ENCODE data around the gene NAGLU.

NAGLU gene

GRCh38 chr17:42521666-42522262 is 14.3 kb upstream of the NAGLU start:
- Histone ChIP-seq H3K27me3 (ENCODE audit: insufficient read depth, low read depth, severe bottlenecking) (no peaks in the 10 kb centered on the region), H3K9me3 (ENCODE audit: severe bottlenecking) (no peaks in the 10 kb centered on the region), H3K4me3 (ENCODE audit: low read depth, low read length) (no peak overlapping the region), H3K36me3 (peaks cover 47% of the 10 kb centered on the region), H3K27ac (no peak overlapping the region)
- DNase-seq, result no peak
- TF ChIP-seq CTCF (IDR thresholded peaks at IDR 0.05; ENCODE audit: low read depth, low read length), result no peak

- H3K4me3 ChIP-seq (ENCODE audit: low read depth, low read length), result no peak overlapping the region
- no peak overlapping the region for H3K27ac ChIP-seq
- no peaks in the 10 kb centered on the region for H3K9me3 ChIP-seq (ENCODE audit: severe bottlenecking)
- no peak for DNase-seq
- TF ChIP-seq CTCF (IDR thresholded peaks at IDR 0.05; ENCODE audit: low read depth, low read length), result no peak
- no peaks in the 10 kb centered on the region for H3K27me3 ChIP-seq (ENCODE audit: insufficient read depth, low read depth, severe bottlenecking)
- peaks cover 41% of the 10 kb centered on the region for H3K36me3 ChIP-seq
Measured at GRCh38 chr17:42522263-42522790, 13.7 kb upstream of the NAGLU start.

DNA sequence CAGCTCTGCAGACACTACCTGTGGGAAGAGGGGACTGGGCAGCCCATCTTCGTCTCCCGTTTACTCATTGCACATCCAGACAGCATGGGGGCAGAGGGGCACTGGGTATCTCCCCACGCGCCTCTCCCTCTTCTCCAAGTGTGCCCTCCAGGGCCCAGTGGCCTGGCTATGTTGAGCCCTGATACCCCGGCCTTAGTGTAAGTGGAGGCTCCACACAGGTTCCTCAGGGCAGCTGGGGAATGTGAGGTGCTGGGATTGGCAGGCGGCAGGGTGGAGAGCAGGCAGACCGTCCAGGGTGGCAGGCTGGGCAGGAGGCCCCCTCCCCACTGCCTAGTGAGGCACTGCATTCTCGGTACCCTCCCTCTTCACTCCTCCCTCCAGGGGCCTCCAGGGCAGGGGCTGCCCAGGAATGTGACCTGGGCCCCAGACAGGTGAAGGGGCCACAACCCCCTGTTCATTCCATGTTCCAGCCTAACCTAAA is 13.2 kb upstream of the NAGLU start:
- H3K27me3 ChIP-seq (ENCODE audit: insufficient read depth, low read depth, severe bottlenecking), result no peaks in the 10 kb centered on the region
- H3K9me3 ChIP-seq (ENCODE audit: severe bottlenecking), result no peaks in the 10 kb centered on the region
- no peak overlapping the region for H3K27ac ChIP-seq
- no peak for DNase-seq
- TF ChIP-seq CTCF (IDR thresholded peaks at IDR 0.05; ENCODE audit: low read depth, low read length), result no peak
- H3K4me3 ChIP-seq (ENCODE audit: low read depth, low read length), result no peak overlapping the region
- H3K36me3 ChIP-seq, result peaks cover 39% of the 10 kb centered on the region

GRCh38 chr17:42525221-42525620 is 10.8 kb upstream of the NAGLU start:
- no peaks in the 10 kb centered on the region for H3K27me3 ChIP-seq (ENCODE audit: insufficient read depth, low read depth, severe bottlenecking)
- TF ChIP-seq CTCF (IDR thresholded peaks at IDR 0.05; ENCODE audit: low read depth, low read length), result no peak
- DNase-seq, result no peak

DNA sequence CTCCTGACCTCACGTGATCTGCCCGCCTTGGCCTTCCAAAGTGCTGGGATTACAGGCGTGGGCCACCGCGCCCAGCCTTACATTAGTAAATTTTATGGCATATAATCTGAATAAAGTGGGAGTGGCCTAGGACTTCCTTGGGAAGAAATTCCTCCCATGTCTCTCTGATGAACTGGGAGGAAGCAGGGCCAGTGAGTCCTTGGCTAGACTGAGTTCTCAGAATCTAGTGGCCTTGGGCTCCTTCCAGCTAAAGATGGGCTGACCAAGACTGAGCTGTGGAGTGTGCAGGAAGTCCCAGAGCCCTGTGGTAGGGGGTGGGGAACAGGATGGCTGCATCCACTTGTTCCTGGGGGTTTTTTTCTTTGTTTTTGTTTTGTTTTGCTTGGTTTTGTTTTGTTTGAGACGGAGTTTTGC is 10.0 kb upstream of the NAGLU start:
- no peak for DNase-seq
- no peaks in the 10 kb centered on the region for H3K9me3 ChIP-seq (ENCODE audit: severe bottlenecking)
- no peak overlapping the region for H3K27ac ChIP-seq
- TF ChIP-seq CTCF (IDR thresholded peaks at IDR 0.05; ENCODE audit: low read depth, low read length), result no peak
- no peaks in the 10 kb centered on the region for H3K27me3 ChIP-seq (ENCODE audit: insufficient read depth, low read depth, severe bottlenecking)
- H3K4me3 ChIP-seq (ENCODE audit: low read depth, low read length), result no peak overlapping the region
- peaks cover 29% of the 10 kb centered on the region for H3K36me3 ChIP-seq

More at GRCh38 chr17:42525221-42525620, 10.8 kb upstream of the NAGLU start:
- Histone ChIP-seq H3K27ac (no peak overlapping the region), H3K4me3 (ENCODE audit: low read depth, low read length) (no peak overlapping the region), H3K9me3 (ENCODE audit: severe bottlenecking) (no peaks in the 10 kb centered on the region), H3K36me3 (peaks cover 34% of the 10 kb centered on the region)

GRCh38 chr17:42527932-42528331 is 8.1 kb upstream of the NAGLU start:
- H3K4me3 ChIP-seq (ENCODE audit: low read depth, low read length), result no peak overlapping the region
- peaks cover 10% of the 10 kb centered on the region for H3K36me3 ChIP-seq
- no peak for TF ChIP-seq CTCF (IDR thresholded peaks at IDR 0.05; ENCODE audit: low read depth, low read length)
- no peak for DNase-seq
- H3K27me3 ChIP-seq (ENCODE audit: insufficient read depth, low read depth, severe bottlenecking), result no peaks in the 10 kb centered on the region
- no peak overlapping the region for H3K27ac ChIP-seq
- H3K9me3 ChIP-seq (ENCODE audit: severe bottlenecking), result no peaks in the 10 kb centered on the region
